Thymus (tissue), 11 donors: ENCODE data around the gene GPSM1. TPM values are rescaled to one million over a fixed set of nuclear protein-coding genes. Genes with fewer than 3 reads are reported as not detected.

ENCODE experiments used
- DNase-seq, 9 donors: peaks; one replicate each; pipeline ENCODE4 v3.0.0-alpha.2; 2013; ENCODE audit warnings: low spot score in 9 of 9, low read depth in 6 of 9, missing footprints in 1 of 9
- H3K27ac ChIP-seq, 2 donors: one replicate each; pipeline ENCODE4 v1.5.1; 2013; ENCODE audit warnings: control low read depth in 1 of 2, low read depth in 1 of 2, low read length in 1 of 2, mild to moderate bottlenecking in 1 of 2, moderate library complexity in 1 of 2
- H3K27me3 ChIP-seq, 2 donors: one replicate each; pipeline ENCODE4 v1.5.1; 2013; ENCODE audit warnings: low read length in 1 of 2; ENCODE audit not compliant: control insufficient read depth in 2 of 2, insufficient read depth in 1 of 2
- H3K36me3 ChIP-seq, 2 donors: one replicate each; pipeline ENCODE4 v1.5.1; 2013; ENCODE audit warnings: low read length in 1 of 2, mild to moderate bottlenecking in 1 of 2, moderate library complexity in 1 of 2; ENCODE audit not compliant: control insufficient read depth in 2 of 2, insufficient read depth in 2 of 2
- H3K4me1 ChIP-seq, 2 donors: one replicate each; pipeline ENCODE4 v1.5.1; 2013; ENCODE audit warnings: low read length in 2 of 2; ENCODE audit not compliant: control insufficient read depth in 2 of 2, insufficient read depth in 2 of 2
- H3K4me3 ChIP-seq, 2 donors: one replicate each; pipeline ENCODE4 v1.5.1; 2013; ENCODE audit warnings: low read length in 2 of 2, control low read depth in 1 of 2, mild to moderate bottlenecking in 1 of 2
- H3K9me3 ChIP-seq, 2 donors: one replicate each; pipeline ENCODE4 v1.5.1; 2013; ENCODE audit warnings: low read length in 1 of 2, mild to moderate bottlenecking in 1 of 2; ENCODE audit not compliant: control insufficient read depth in 2 of 2, insufficient read depth in 1 of 2
- WGBS: extraction: QIAGEN DNeasy Blood & Tissue Kit; methylation state at CpG from one replicate; pipeline ENCODE4 v1.1.7; 2013; 5-methylcytosine and 5-hydroxymethylcytosine counted together
- polyA plus RNA-seq: library from polyadenylated mRNA; stranded (reverse); fragments of 200-250 nt; gene quantifications from one replicate; pipeline ENCODE4 v1.2.3, GENCODE V29; 2013
- total RNA-seq: library from RNA; stranded (reverse); fragments of 120-200 nt; gene quantifications from one replicate; pipeline ENCODE4 v1.2.4, GENCODE V29; 2013
- donor health status: healthy.

GPSM1 gene
- total and polyA plus RNA-seq, 2 donors: 6.1 to 13.1 TPM

DNA sequence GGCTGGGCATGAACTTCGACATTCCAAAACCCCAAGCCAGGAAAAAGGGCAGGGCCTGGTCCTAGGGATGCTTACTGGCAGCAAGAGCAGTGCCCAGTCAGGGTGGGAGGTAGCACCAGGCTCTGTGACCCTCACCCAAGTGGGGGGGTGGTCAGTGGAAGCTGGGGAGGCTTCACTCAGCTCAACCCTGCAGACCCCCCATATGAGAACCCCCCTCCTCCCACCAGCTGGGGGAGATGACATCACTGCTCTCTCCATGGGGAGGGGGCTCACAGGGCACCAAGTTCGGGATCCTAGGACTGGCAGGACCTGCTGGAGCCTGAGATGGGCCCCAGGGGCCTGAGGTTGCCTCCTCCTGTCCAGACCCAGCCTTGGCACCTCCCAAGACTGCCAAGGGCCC is 31.5 kb downstream of the GPSM1 start:
- Histone ChIP-seq H3K36me3 (peaks cover 3 to 44% of the 10 kb centered on the region in 2 donors), H3K27ac (no peak overlapping the region), H3K4me1 (peaks cover 2 to 5% of the 10 kb centered on the region in 2 donors), H3K9me3 (peaks cover 0 to 4% of the 10 kb centered on the region in 2 donors), H3K27me3 (peaks cover 0 to 2% of the 10 kb centered on the region in 2 donors), H3K4me3 (no peak overlapping the region)
- 88% methylated on average over 2 of the region's 2 CpGs for WGBS
- DNase-seq: no peak

- Histone ChIP-seq H3K27ac (no peak overlapping the region), H3K4me1 (peaks cover 6 to 10% of the 10 kb centered on the region in 2 donors)
- WGBS: 92% methylated on average over 38 of the region's 38 CpGs
These were observed 32.7 kb downstream of the GPSM1 start for GRCh38 chr9:136359774-136360718.

DNA sequence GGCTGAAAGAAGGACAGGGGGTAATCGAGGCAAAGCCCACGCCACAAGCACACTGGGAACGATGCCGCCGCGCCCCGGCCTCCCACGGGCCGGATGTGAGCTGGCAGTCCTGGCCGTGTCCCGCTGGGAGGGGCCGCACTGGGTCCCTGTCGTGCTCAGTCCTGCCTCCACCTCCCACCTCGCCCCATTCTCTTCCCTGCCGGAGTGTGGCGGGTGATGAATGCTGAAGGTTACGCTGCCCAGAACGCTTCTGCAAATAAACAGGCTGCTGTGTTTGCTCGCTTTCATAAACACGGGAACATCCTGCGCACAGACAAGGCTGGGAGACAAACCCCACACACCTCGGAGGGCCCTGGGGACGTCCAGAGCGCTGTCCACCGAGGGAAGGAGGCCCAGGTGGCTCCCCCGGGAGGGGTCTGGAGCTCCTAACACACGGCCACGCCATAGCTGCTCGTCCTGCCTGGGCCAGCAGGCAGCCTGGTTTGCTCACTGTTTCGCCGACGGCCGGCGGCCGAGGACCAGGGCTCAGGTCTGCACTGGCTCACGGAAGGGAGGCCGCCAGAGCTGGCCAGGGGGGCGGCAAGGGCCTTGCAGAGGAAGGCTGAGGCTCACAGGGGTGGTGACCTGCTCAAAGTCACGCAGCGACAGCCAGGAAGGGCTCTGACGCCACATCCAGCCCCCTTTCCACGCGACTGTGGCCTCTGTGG is 33.9 kb downstream of the GPSM1 start:
- H3K9me3 ChIP-seq: peaks cover 0 to 12% of the 10 kb centered on the region in 2 donors
- H3K4me3 ChIP-seq: no peak overlapping the region
- H3K4me1 ChIP-seq: peaks cover 6 to 10% of the 10 kb centered on the region in 2 donors
- no peak overlapping the region for H3K27ac ChIP-seq
- peaks cover 3 to 44% of the 10 kb centered on the region in 2 donors for H3K36me3 ChIP-seq
- no peak for DNase-seq
- WGBS: 95% methylated on average over 43 of the region's 43 CpGs
- H3K27me3 ChIP-seq: peaks cover 2 to 11% of the 10 kb centered on the region in 2 donors

More at GRCh38 chr9:136359774-136360718, 32.7 kb downstream of the GPSM1 start:
- H3K4me3 ChIP-seq: no peak overlapping the region
- H3K36me3 ChIP-seq: peaks cover 3 to 44% of the 10 kb centered on the region in 2 donors
- peaks cover 2 to 10% of the 10 kb centered on the region in 2 donors for H3K27me3 ChIP-seq
- H3K9me3 ChIP-seq: peaks cover 0 to 12% of the 10 kb centered on the region in 2 donors
- DNase-seq: no peak

- WGBS: 96% methylated on average over 26 of the region's 26 CpGs
- peaks cover 6 to 10% of the 10 kb centered on the region in 2 donors for H3K4me1 ChIP-seq
- no peak overlapping the region for H3K4me3 ChIP-seq
- H3K36me3 ChIP-seq: peaks cover 0 to 44% of the 10 kb centered on the region in 2 donors
- no peak for DNase-seq
- no peak overlapping the region for H3K27ac ChIP-seq
- peaks cover 2 to 11% of the 10 kb centered on the region in 2 donors for H3K27me3 ChIP-seq
- peaks cover 0 to 12% of the 10 kb centered on the region in 2 donors for H3K9me3 ChIP-seq
These were observed 34.6 kb downstream of the GPSM1 start for GRCh38 chr9:136361754-136362449.

- peaks cover 0 to 12% of the 10 kb centered on the region in 2 donors for H3K9me3 ChIP-seq
- 98% methylated on average over 6 of the region's 6 CpGs for WGBS
- H3K4me3 ChIP-seq: no peak overlapping the region
- peaks cover 0 to 44% of the 10 kb centered on the region in 2 donors for H3K36me3 ChIP-seq
- no peak for DNase-seq
- peaks cover 6 to 10% of the 10 kb centered on the region in 2 donors for H3K4me1 ChIP-seq
- no peak overlapping the region for H3K27ac ChIP-seq
- H3K27me3 ChIP-seq: peaks cover 2 to 11% of the 10 kb centered on the region in 2 donors
These were observed 35.1 kb downstream of the GPSM1 start for GRCh38 chr9:136362450-136362784.

- Histone ChIP-seq H3K4me3 (peak within 1 kb of the TSS; percentile 74 to 99), H3K27ac (peak within 1 kb of the TSS; percentile 83 to 96), H3K36me3 (peaks cover 0 to 36% of the 10 kb centered on the region in 2 donors), H3K9me3 (peaks cover 0 to 12% of the 10 kb centered on the region in 2 donors), H3K4me1 (peaks cover 6 to 10% of the 10 kb centered on the region in 2 donors), H3K27me3 (peaks cover 2 to 11% of the 10 kb centered on the region in 2 donors)
- 1% methylated on average over 97 of the region's 97 CpGs for WGBS
- DNase-seq: peak; percentile 69 to 95 (median 89)
These were observed 36.0 kb downstream of the GPSM1 start, which contains the start of gene DNLZ for GRCh38 chr9:136363106-136363948. DNLZ (minus strand) TSS chr9:136363744; CDS start chr9:136363714, 30 bp downstream.

DNA sequence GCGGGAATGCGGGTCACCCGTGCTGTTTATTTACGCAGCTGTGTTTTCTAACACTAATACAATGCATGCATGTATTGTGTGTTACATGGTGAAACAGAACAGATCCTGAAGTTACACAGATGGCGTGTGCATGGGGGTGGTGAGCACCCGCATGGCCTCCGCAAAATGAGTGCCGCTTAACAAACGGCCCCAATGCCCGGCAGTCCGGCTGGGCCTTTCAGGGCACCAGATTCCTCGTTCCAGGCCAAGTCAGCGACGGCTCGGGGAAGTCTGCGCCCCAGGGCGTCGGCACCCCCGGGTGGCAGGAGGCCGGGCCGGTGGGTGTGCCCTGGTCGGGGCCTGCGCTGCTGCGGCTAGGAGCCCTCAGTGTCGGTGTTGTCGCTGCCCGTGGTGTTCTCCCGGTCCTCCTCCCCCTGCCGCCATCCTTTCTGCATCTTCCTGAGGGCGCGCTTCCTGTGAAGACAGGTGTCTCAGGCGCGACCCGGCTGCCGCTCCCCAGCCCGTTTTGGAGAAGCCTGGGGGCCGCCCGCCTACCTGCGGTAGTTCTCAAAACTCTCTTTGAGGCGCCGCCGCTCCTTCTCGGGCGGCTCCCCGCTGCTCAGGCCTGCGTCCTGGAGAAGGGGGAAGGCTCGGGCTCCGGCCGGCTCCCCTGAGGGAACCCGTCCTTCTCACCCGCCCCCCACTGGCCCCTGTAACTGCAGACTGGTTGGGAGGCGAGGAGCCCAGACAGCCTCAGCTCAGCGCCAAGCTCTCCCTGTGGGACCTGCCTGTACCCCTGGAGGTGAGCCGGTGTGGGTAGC is 36.8 kb downstream of the GPSM1 start:
- peak in 1 of 9 donors; percentile 29 for DNase-seq
- Histone ChIP-seq H3K27ac (no peak overlapping the region), H3K4me3 (peak overlapping the region in 1 of 2 donors; percentile 99), H3K9me3 (peaks cover 0 to 12% of the 10 kb centered on the region in 2 donors), H3K36me3 (peaks cover 0 to 28% of the 10 kb centered on the region in 2 donors), H3K27me3 (peaks cover 2 to 11% of the 10 kb centered on the region in 2 donors), H3K4me1 (peaks cover 6 to 10% of the 10 kb centered on the region in 2 donors)
- 57% methylated on average over 54 of the region's 54 CpGs for WGBS
